Measurements from ENCODE around the gene AIMP2. TPM values are rescaled to one million over a fixed set of nuclear protein-coding genes. Genes with fewer than 3 reads are reported as not detected.

Gene AIMP2
- total RNA-seq, 1 experiment from 2014 or later: 61.8 TPM

DNA sequence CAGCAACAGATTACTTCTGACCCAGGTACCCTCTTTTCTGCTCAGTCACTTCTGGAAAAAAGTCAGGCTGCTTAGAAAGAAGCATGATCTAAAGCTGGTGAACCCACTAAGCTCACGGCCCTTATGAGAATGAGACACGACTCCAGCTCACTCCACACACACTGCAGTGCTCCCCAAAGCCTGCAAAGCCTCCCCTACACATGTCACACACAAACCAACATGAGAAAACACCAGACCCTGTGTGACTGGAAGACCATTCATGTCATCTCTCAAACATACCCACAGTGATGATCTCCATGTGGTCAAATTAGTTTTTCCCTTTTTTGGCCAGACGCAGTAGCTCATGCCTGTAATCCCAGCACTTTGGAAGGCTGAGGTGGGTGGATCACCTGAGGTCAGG, 22.5 kb downstream of the AIMP2 start:
- Histone ChIP-seq H3K27me3 (ENCODE audit: insufficient read depth, low read length) (no peaks in the 10 kb centered on the region), H2AFZ (ENCODE audit: low read depth, low read length, poor library complexity, severe bottlenecking) (no peak overlapping the region), H3K4me3 (replicated peaks in 1 of 2; ENCODE audit: low read depth in 1 of 2, low read length in 2 of 2) (no peak overlapping the region), H4K20me1 (ENCODE audit: insufficient read depth) (peaks cover 4% of the 10 kb centered on the region; the same call in 1 of the 2 replicates), H3K9me3 (ENCODE audit: control insufficient read depth in 1 of 2, insufficient read depth in 1 of 2, low read depth in 1 of 2, low read length in 2 of 2) (no peaks in the 10 kb centered on the region), H3K79me2 (ENCODE audit: insufficient read depth, low read length) (peaks cover 15% of the 10 kb centered on the region), H3K36me3 (ENCODE audit: control insufficient read depth in 1 of 2, insufficient read depth in 2 of 2, low read length in 2 of 2) (peaks cover 38 to 60% of the 10 kb centered on the region in 2 experiments), H3K4me1 (ENCODE audit: control insufficient read depth in 1 of 2, insufficient read depth in 2 of 2, low read length in 2 of 2) (peaks cover 0 to 5% of the 10 kb centered on the region in 2 experiments; a peak in 2 of 4 replicates), H3K27ac (ENCODE audit: low read depth, low read length) (no peak overlapping the region), H3K9ac (ENCODE audit: low read length) (no peak overlapping the region), H3K9me2 (ENCODE audit: insufficient read depth) (no peaks in the 10 kb centered on the region), H3K4me2 (ENCODE audit: low read length) (no peak overlapping the region)
- ChIA-PET POLR2A (no interaction called here), RAD21 (ENCODE audit: low non-redundant PET in 1 of 2, low total read pairs in 2 of 2, uncharacterized antibody in 2 of 2, unreplicated experiment in 2 of 2) (no interaction called here), CTCF (no interaction called here)
- TF ChIP-seq, protein P1, sequence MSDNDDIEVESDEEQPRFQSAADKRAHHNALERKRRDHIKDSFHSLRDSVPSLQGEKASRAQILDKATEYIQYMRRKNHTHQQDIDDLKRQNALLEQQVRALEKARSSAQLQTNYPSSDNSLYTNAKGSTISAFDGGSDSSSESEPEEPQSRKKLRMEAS (IDR thresholded peaks at IDR 0.05): no peak
- TF ChIP-seq SP1 (IDR thresholded peaks at IDR 0.05; ENCODE audit: low read depth) (no peak), ELF1 (IDR thresholded peaks at IDR 0.05; ENCODE audit: borderline replicate concordance, low read depth) (no peak), CEBPB (IDR thresholded peaks at IDR 0.05; ENCODE audit: low read depth) (no peak), YY1 (IDR thresholded peaks at IDR 0.05; ENCODE audit: extremely low read depth, insufficient replicate concordance, low read depth, low read length) (no peak), EZH2phosphoT487 (IDR thresholded peaks at IDR 0.05; ENCODE audit: borderline replicate concordance) (no peak), POLR2AphosphoS5 (IDR thresholded peaks at IDR 0.05; ENCODE audit: low read depth, low read length) (no peak), RAD21 (IDR thresholded peaks at IDR 0.05; ENCODE audit: low read depth) (no peak), ZFX (IDR thresholded peaks at IDR 0.05) (no peak), CBX3 (IDR thresholded peaks at IDR 0.05; ENCODE audit: low read depth) (no peak), SRF (IDR thresholded peaks at IDR 0.05; ENCODE audit: low read depth) (no peak), POLR2A (IDR thresholded peaks at IDR 0.05; ENCODE audit: borderline replicate concordance, extremely low read depth, insufficient read depth, insufficient read length) (no peak), EZH2 (IDR thresholded peaks at IDR 0.05) (no peak), JUND (IDR thresholded peaks at IDR 0.05) (no peak)
- TF ChIP-seq, protein P2, sequence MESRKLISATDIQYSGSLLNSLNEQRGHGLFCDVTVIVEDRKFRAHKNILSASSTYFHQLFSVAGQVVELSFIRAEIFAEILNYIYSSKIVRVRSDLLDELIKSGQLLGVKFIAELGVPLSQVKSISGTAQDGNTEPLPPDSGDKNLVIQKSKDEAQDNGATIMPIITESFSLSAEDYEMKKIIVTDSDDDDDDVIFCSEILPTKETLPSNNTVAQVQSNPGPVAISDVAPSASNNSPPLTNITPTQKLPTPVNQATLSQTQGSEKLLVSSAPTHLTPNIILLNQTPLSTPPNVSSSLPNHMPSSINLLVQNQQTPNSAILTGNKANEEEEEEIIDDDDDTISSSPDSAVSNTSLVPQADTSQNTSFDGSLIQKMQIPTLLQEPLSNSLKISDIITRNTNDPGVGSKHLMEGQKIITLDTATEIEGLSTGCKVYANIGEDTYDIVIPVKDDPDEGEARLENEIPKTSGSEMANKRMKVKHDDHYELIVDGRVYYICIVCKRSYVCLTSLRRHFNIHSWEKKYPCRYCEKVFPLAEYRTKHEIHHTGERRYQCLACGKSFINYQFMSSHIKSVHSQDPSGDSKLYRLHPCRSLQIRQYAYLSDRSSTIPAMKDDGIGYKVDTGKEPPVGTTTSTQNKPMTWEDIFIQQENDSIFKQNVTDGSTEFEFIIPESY (IDR thresholded peaks at IDR 0.05; ENCODE audit: extremely low read depth, insufficient replicate concordance, low read length): no peak
- TF ChIP-seq, protein P3, sequence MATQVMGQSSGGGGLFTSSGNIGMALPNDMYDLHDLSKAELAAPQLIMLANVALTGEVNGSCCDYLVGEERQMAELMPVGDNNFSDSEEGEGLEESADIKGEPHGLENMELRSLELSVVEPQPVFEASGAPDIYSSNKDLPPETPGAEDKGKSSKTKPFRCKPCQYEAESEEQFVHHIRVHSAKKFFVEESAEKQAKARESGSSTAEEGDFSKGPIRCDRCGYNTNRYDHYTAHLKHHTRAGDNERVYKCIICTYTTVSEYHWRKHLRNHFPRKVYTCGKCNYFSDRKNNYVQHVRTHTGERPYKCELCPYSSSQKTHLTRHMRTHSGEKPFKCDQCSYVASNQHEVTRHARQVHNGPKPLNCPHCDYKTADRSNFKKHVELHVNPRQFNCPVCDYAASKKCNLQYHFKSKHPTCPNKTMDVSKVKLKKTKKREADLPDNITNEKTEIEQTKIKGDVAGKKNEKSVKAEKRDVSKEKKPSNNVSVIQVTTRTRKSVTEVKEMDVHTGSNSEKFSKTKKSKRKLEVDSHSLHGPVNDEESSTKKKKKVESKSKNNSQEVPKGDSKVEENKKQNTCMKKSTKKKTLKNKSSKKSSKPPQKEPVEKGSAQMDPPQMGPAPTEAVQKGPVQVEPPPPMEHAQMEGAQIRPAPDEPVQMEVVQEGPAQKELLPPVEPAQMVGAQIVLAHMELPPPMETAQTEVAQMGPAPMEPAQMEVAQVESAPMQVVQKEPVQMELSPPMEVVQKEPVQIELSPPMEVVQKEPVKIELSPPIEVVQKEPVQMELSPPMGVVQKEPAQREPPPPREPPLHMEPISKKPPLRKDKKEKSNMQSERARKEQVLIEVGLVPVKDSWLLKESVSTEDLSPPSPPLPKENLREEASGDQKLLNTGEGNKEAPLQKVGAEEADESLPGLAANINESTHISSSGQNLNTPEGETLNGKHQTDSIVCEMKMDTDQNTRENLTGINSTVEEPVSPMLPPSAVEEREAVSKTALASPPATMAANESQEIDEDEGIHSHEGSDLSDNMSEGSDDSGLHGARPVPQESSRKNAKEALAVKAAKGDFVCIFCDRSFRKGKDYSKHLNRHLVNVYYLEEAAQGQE (IDR thresholded peaks at IDR 0.05; ENCODE audit: low read depth): no peak
- TF ChIP-seq, protein P4, sequence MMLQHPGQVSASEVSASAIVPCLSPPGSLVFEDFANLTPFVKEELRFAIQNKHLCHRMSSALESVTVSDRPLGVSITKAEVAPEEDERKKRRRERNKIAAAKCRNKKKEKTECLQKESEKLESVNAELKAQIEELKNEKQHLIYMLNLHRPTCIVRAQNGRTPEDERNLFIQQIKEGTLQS (IDR thresholded peaks at IDR 0.05): no peak
- ATAC-seq (no peak), DNase-seq (ENCODE audit: low read depth, low spot score) (no peak)
- no TSS peak for BruUV-seq (replicated peaks)
- intact Hi-C loops (cut with micrococcal nuclease): no loop called here
